Neural progenitor cell (in vitro differentiated cells): ENCODE data around the gene PARP16.

Experiments
- EZH2phosphoT487 ChIP-seq: fragments of 200-600 bp; sonication (generic); IDR thresholded peaks from 2 replicates; pipeline ENCODE4 v1.6.1; 2017; ENCODE audit warnings: antibody characterized with exemption
- TF ChIP-seq, protein P1 (sequence below): fragments of 200-600 bp; sonication (generic); IDR thresholded peaks from 2 replicates; pipeline ENCODE4 v1.5.1; 2017; ENCODE audit warnings: antibody characterized with exemption, mild to moderate bottlenecking

DNA sequence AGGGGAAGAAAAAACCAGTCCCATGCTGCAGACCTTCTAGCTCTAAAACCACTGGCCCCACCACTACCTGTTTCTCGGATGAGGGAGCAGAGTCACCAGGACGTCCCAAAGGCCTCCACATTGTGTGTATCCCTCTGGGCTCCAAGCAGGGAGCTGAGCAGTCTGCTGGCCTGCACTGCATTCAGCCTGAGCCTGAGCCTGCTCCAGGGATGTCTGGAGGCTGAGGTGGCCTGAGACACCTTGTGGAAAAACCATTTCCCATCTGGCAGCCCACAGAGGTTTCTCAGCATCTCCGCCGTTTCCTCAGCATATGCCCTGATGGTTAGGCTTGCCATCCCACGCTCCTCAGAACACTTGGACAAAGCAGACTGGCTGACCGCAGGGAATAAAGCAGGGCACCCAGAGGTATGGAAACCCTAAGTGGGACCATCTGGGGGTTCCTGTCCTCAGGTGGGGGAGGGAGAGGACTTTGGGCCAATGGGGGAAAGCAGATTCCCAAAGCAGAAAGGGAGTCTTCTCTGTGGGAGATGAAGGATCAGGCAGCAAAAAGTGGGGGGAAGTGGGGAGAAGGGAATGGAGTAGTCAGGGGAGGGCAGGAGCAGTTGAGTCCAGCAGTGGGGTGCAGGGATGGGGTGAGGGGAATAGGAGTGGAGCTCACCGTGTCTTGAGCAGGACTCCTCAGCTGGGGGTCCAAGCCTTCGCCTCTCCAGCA lies 75.8 kb downstream of the PARP16 start, which contains the start of gene CILP:
- TF ChIP-seq, protein P1, sequence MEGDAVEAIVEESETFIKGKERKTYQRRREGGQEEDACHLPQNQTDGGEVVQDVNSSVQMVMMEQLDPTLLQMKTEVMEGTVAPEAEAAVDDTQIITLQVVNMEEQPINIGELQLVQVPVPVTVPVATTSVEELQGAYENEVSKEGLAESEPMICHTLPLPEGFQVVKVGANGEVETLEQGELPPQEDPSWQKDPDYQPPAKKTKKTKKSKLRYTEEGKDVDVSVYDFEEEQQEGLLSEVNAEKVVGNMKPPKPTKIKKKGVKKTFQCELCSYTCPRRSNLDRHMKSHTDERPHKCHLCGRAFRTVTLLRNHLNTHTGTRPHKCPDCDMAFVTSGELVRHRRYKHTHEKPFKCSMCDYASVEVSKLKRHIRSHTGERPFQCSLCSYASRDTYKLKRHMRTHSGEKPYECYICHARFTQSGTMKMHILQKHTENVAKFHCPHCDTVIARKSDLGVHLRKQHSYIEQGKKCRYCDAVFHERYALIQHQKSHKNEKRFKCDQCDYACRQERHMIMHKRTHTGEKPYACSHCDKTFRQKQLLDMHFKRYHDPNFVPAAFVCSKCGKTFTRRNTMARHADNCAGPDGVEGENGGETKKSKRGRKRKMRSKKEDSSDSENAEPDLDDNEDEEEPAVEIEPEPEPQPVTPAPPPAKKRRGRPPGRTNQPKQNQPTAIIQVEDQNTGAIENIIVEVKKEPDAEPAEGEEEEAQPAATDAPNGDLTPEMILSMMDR: no peak
- TF ChIP-seq EZH2phosphoT487: no peak
